BE2C (cell line): ENCODE results near the gene ERC1.

ENCODE experiments used
- DNase-seq: peaks from one replicate; pipeline ENCODE4 v3.0.0-alpha.2; 2020
- H3K27me3 ChIP-seq: fragments of 250-450 bp; sonication (Bioruptor Pico); 2 replicates; pipeline ENCODE4 v1.5.1; 2020; ENCODE audit warnings: mild to moderate bottlenecking
- H3K36me3 ChIP-seq: fragments of 250-450 bp; sonication (Bioruptor Pico); 2 replicates; pipeline ENCODE4 v1.5.1; 2020; ENCODE audit warnings: mild to moderate bottlenecking
- H3K4me1 ChIP-seq: fragments of 250-450 bp; sonication (Bioruptor Pico); 2 replicates; pipeline ENCODE4 v1.5.1; 2020
- H3K4me3 ChIP-seq: 2 replicates; pipeline ENCODE4 v1.5.1; 2011; ENCODE audit warnings: low read depth, low read length
- H3K9me3 ChIP-seq: fragments of 250-450 bp; sonication (Bioruptor Pico); 2 replicates; pipeline ENCODE4 v1.5.1; 2020
- TF ChIP-seq, protein P1 (sequence below): IDR thresholded peaks from 2 replicates; pipeline ENCODE4 v1.5.1; 2012; ENCODE audit warnings: mild to moderate bottlenecking, low read depth, low read length

The ERC1 gene

DNA sequence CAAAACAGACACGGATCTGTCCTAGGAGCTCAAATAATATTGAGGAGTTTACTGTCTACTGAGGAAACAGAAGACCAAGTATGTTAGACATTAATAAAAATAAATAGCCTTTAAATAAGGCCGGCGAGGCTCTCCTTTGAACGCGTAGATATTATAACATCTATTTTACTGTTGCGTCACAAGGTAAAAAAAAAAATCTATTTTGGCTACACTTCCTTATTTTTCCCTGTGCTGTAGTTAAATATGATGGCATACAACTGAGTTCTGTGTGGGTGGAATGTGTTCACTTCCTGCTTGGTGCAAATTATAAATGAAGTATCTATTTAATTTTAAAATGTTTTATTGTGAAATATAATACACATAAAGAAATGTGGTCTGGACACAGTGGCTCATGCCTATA lies 24.3 kb upstream of the ERC1 start:
- no peak for DNase-seq
- H3K4me3 ChIP-seq: no peak overlapping the region
- H3K36me3 ChIP-seq: no peaks in the 10 kb centered on the region
- TF ChIP-seq, protein P1, sequence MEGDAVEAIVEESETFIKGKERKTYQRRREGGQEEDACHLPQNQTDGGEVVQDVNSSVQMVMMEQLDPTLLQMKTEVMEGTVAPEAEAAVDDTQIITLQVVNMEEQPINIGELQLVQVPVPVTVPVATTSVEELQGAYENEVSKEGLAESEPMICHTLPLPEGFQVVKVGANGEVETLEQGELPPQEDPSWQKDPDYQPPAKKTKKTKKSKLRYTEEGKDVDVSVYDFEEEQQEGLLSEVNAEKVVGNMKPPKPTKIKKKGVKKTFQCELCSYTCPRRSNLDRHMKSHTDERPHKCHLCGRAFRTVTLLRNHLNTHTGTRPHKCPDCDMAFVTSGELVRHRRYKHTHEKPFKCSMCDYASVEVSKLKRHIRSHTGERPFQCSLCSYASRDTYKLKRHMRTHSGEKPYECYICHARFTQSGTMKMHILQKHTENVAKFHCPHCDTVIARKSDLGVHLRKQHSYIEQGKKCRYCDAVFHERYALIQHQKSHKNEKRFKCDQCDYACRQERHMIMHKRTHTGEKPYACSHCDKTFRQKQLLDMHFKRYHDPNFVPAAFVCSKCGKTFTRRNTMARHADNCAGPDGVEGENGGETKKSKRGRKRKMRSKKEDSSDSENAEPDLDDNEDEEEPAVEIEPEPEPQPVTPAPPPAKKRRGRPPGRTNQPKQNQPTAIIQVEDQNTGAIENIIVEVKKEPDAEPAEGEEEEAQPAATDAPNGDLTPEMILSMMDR: no peak
- no peaks in the 10 kb centered on the region for H3K27me3 ChIP-seq
- no peaks in the 10 kb centered on the region for H3K4me1 ChIP-seq
- no peaks in the 10 kb centered on the region for H3K9me3 ChIP-seq

DNA sequence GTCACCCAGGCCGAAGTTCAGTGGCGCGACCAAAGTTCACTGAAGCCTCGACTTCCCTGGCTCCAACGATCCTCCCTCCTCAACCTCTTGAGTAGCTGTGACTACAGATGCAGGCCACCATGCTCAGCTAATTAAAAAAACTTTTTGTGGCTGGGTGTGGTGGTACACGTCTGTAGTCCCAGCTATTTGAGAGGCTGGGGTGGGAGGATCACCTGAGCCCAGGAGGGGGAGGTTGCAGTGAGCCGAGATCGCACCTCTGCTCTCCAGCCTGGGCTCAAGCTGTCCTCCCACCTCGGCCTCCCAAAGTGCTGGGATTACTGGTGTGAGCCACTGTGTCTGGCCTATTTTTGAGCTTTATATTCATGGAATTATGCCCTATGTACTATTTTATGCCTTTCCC lies 23.4 kb upstream of the ERC1 start:
- Histone ChIP-seq H3K4me3 (no peak overlapping the region), H3K4me1 (no peaks in the 10 kb centered on the region), H3K9me3 (no peaks in the 10 kb centered on the region), H3K27me3 (no peaks in the 10 kb centered on the region), H3K36me3 (no peaks in the 10 kb centered on the region)
- TF ChIP-seq, protein P1: no peak
- DNase-seq: no peak

DNA sequence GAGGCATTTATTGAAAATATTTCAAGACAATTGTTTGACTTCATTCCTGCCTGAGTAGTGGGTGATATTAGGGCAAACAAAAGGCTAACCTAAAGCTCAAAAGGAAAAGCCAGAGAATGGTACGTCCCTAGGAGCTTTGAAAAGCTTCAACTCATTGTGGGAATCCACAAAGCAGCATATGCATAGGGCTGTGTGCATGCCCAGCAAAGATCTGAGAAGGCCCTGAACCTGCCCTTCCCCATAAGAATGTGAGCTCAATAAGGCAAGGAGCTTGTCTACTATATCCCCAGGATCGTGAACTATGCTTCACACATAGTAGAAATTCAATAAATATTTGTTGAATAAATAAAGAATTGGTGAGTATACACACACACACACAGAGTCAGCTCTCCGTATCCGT lies 22.5 kb upstream of the ERC1 start:
- Histone ChIP-seq H3K4me1 (no peaks in the 10 kb centered on the region), H3K9me3 (no peaks in the 10 kb centered on the region), H3K36me3 (no peaks in the 10 kb centered on the region), H3K4me3 (no peak overlapping the region), H3K27me3 (no peaks in the 10 kb centered on the region)
- TF ChIP-seq, protein P1: no peak
- DNase-seq: no peak

DNA sequence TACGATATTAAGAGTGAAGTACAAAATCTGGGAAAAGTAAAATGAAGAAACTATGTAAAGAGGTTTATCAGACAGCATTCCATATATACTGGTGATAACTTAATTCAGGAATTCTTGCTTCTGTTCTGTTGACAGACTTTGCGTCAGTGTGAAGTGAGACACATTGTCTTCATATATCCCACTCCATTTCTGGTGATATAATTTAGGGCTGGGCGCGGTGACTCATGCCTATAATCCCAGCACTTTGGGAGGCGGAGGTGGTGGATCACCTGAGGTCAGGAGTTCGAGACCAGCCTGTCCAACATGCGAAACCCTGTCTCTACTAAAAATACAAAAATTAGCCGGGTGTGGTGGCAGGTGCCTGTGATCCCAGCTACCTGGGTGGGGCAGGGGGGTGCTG lies 21.2 kb upstream of the ERC1 start:
- Histone ChIP-seq H3K27me3 (no peaks in the 10 kb centered on the region), H3K4me3 (no peak overlapping the region), H3K4me1 (no peaks in the 10 kb centered on the region), H3K36me3 (no peaks in the 10 kb centered on the region), H3K9me3 (no peaks in the 10 kb centered on the region)
- no peak for DNase-seq
- TF ChIP-seq, protein P1: no peak

DNA sequence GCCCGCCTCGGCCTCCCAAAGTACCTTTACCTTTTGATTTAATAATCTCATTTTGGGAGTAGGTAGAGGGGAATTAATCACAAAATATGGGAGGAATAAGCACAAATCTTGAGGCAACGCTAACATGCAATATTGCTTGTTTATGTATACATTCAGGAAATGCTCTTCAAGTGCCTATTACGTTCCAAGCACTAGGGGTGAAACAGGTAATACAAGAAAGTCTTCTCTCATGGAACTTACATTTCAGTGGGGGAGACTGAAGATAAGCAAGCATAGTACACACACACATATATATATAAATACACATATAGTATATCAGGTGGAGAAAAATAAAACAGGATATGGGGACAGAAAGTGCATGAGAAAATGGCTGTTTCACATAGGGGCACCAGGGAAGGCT lies 19.0 kb upstream of the ERC1 start:
- no peaks in the 10 kb centered on the region for H3K9me3 ChIP-seq
- DNase-seq: no peak
- H3K4me3 ChIP-seq: no peak overlapping the region
- no peaks in the 10 kb centered on the region for H3K36me3 ChIP-seq
- TF ChIP-seq, protein P1: no peak
- H3K27me3 ChIP-seq: no peaks in the 10 kb centered on the region
- H3K4me1 ChIP-seq: no peaks in the 10 kb centered on the region

DNA sequence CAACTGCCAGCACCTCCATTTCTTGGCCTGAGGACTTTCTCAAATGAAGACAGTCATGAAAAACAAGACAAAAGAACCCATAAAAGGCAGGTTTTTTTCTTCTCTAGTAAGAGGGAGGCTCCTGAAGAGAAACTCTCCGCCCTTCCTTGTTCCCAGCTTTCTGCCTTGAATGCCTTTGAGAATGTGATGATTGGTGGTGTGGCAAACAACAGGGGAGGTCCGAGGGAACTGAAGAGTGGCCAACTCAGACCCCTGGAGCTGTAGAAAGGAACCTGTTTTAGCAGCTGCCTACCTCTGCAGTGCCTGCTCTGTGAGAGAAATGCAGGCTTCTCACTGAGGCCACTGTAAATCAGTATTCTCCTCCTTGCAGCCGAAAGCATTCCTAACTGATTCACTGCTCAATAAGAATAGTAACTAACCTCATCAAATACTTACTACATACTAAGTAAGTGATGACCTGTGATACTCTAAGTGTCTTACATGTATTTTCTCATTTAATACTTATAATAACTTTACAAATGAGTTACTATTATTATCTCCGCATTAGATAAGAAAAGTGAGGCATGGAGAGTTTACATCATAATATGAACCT lies 16.7 kb upstream of the ERC1 start:
- TF ChIP-seq, protein P1: no peak
- Histone ChIP-seq H3K9me3 (no peaks in the 10 kb centered on the region; the same call in 1 of the 2 replicates), H3K4me1 (no peaks in the 10 kb centered on the region), H3K36me3 (no peaks in the 10 kb centered on the region), H3K4me3 (no peak overlapping the region), H3K27me3 (no peaks in the 10 kb centered on the region)
- no peak for DNase-seq
